GM12864 (cell line): ENCODE measurements around the gene ANXA6.
"Not testable (repeated sequence)": the region's sequence is repeated elsewhere in the genome, so short reads cannot be mapped to it uniquely, and the experiment has no call there.

Source experiments
- DNase-seq: peaks from one replicate; pipeline ENCODE4 v3.0.0-alpha.2; 2011; ENCODE audit warnings: low read depth
- H3K4me3 ChIP-seq: 2 replicates; pipeline ENCODE4 v1.5.1; 2011; ENCODE audit warnings: mild to moderate bottlenecking, low read depth, low read length, control low read depth
- CTCF ChIP-seq: IDR thresholded peaks from 2 replicates; pipeline ENCODE4 v1.5.1; 2011; ENCODE audit warnings: low read depth, mild to moderate bottlenecking, moderate library complexity, low read length, control low read depth, inconsistent platforms; ENCODE audit errors: missing control alignments

The ANXA6 gene

GRCh38 chr5:151198861-151199260, 41.3 kb upstream of the ANXA6 start:
- no peak overlapping the region for H3K4me3 ChIP-seq
- TF ChIP-seq CTCF: no peak
- DNase-seq: no peak

DNA sequence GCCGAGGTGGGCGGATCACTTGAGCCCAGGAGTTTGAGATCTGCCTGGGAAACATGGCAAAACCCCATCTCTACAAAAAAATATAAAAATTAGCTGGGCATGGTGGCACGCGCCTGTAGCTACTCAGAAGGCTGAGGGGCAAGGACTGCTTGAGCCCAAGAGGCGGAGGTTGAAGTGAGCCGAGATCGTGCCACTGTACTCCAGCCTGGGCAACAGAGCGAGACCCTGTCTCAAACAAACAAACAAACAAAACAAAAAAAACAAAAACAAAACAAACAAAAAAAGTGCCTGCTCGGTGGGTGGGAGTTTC, 39.7 kb upstream of the ANXA6 start:
- not testable (repeated sequence) for H3K4me3 ChIP-seq, DNase-seq

- no peak overlapping the region for H3K4me3 ChIP-seq
- peak; percentile 60 for DNase-seq
- TF ChIP-seq CTCF: no peak
Measured at GRCh38 chr5:151196556-151197290, 39.1 kb upstream of the ANXA6 start.

GRCh38 chr5:151195622-151196021, 38.0 kb upstream of the ANXA6 start:
- H3K4me3 ChIP-seq: no peak overlapping the region
- no peak for TF ChIP-seq CTCF
- DNase-seq: no peak

GRCh38 chr5:151192626-151193025, 35.0 kb upstream of the ANXA6 start:
- no peak for DNase-seq
- H3K4me3 ChIP-seq: no peak overlapping the region
- TF ChIP-seq CTCF: no peak

DNA sequence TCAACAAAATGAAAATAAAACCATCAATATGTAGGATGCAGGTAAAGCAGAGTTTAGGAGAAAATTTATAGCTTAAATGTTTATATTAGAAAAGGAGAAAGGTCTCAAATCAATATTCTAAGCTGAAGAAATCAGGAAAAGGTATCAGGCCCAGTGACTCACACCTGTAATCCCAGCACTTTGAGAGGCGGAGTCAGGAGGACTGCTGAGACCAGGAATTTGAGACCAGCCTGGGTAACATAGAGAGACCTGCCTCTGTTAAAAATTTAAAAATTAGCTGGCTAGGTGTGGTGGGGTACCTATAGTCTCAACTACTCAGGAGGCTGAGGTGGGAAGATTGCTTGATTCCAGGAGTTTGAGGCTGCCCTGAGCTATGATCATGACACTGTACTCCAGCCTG, 34.1 kb upstream of the ANXA6 start:
- TF ChIP-seq CTCF: no peak
- H3K4me3 ChIP-seq: no peak overlapping the region
- no peak for DNase-seq

DNA sequence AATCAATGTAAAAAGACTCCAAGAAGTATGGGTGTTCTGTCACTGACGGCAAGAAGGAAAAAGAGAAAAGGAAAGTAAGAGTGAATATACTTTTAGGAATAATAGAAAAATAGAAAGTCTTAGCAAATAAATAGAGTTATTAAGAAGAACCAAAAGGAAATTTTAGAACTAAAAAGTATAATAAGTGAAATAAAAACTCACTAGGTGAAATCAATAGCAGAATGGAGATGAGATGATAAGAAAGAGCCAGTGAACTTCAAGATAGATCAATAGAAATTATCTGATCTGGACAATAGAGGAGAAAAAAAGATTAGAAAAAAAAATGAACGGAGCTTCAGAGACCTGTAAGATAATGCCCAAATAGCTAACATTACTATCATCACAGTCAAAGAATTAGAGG, 31.6 kb upstream of the ANXA6 start:
- no peak overlapping the region for H3K4me3 ChIP-seq
- DNase-seq: no peak
- TF ChIP-seq CTCF: no peak
